ENCODE measurements around the gene KLHL25. TPM values are rescaled to one million over a fixed set of nuclear protein-coding genes. Genes with fewer than 3 reads are reported as not detected.

The KLHL25 gene
- total and polyA plus RNA-seq, 2 of the 8 experiments (the other 6 are each of a cell fraction or from before 2014, with no cell fraction given), result 16.5 to 22.0 TPM

- Histone ChIP-seq H3K4ac (replicated peaks; ENCODE audit: insufficient read length, low read depth, low read length) (no peak overlapping the region), H3K14ac (ENCODE audit: insufficient read length) (no peak overlapping the region), H3K9me3 (ENCODE audit: insufficient read depth in 2 of 2, low read depth in 1 of 2, low read length in 1 of 2) (no peaks in the 10 kb centered on the region), H3K79me1 (ENCODE audit: low read depth, low read length) (no peaks in the 10 kb centered on the region), H3K23ac (ENCODE audit: insufficient read length) (no peak overlapping the region), H4K8ac (ENCODE audit: extremely low read depth, insufficient read depth, low read length) (no peak overlapping the region), H2AK5ac (ENCODE audit: low read depth, low read length) (no peak overlapping the region), H2BK12ac (ENCODE audit: low read depth, low read length) (no peak overlapping the region), H2AFZ (ENCODE audit: low read length) (peak overlapping the region; percentile 12; the same call in 1 of the 2 replicates), H2BK120ac (replicated peaks; ENCODE audit: low read depth, low read length) (no peak overlapping the region), H3K27ac (ENCODE audit: low read depth, low read length) (no peak overlapping the region), H4K20me1 (replicated peaks in 1 of 2; ENCODE audit: control insufficient read depth in 1 of 2, insufficient read depth in 2 of 2, low read length in 2 of 2) (no peaks in the 10 kb centered on the region), H3K4me2 (ENCODE audit: insufficient read depth in 1 of 2, low read depth in 2 of 2, low read length in 2 of 2) (no peak overlapping the region), H4K5ac (ENCODE audit: insufficient read length, low read depth, low read length) (no peak overlapping the region), H3K23me2 (ENCODE audit: low read depth, low read length) (0 out of 2 replicates have a peak, but pooled peaks cover 2% of the 10 kb centered on the region), H3K27me3 (replicated peaks in 1 of 4; ENCODE audit: control insufficient read depth in 3 of 4, extremely low read depth in 1 of 4, insufficient read depth in 3 of 4, low read length in 3 of 4) (peaks cover 0 to 9% (median 4%) of the 10 kb centered on the region in 4 experiments; a peak in 3 of 7 replicates), H2BK20ac (ENCODE audit: low read length) (no peak overlapping the region), H3K4me3 (ENCODE audit: extremely low read depth in 1 of 4, insufficient read depth in 2 of 4, low read depth in 3 of 4, low read length in 4 of 4) (no peak overlapping the region), H2BK15ac (ENCODE audit: low read length) (no peak overlapping the region), H3K4me1 (replicated peaks in 1 of 4; ENCODE audit: control insufficient read depth in 3 of 4, insufficient read depth in 4 of 4, low read length in 3 of 4) (peaks cover 0 to 4% (median 1%) of the 10 kb centered on the region in 4 experiments; a peak in 2 of 7 replicates), H3K36me3 (ENCODE audit: control insufficient read depth in 2 of 4, insufficient read depth in 4 of 4, low read length in 3 of 4) (no peaks in the 10 kb centered on the region), H3K18ac (ENCODE audit: extremely low read depth, low read length) (no peak overlapping the region), H4K91ac (replicated peaks; ENCODE audit: insufficient read length, low read length) (no peak overlapping the region), H2BK5ac (ENCODE audit: low read depth, low read length) (no peak overlapping the region), H3K9ac (replicated peaks in 1 of 4; ENCODE audit: extremely low read depth in 1 of 4, low read depth in 3 of 4, low read length in 3 of 4) (no peak overlapping the region), H3K79me2 (ENCODE audit: control insufficient read depth in 1 of 2, insufficient read depth in 2 of 2, low read length in 2 of 2) (no peaks in the 10 kb centered on the region), H3K56ac (replicated peaks; ENCODE audit: insufficient read length, low read depth, low read length) (no peak overlapping the region)
- POLR2A ChIA-PET (ENCODE audit: partially characterized antibody), result no interaction called here
- CTCF ChIA-PET (ENCODE audit: partially characterized antibody), result interaction anchor here (0.7 to 2.2 kb wide), 8 partner anchors 14 to 176 kb away, joined by 3 to 7 read pairs (median 3); no protein-coding TSS in a partner anchor
- WGBS, 2 experiments (ENCODE audit: extremely low coverage in 1 of 2, insufficient coverage in 1 of 2, insufficient read length in 1 of 2, insufficient replicate concordance in 2 of 2, low coverage in 1 of 2, low lambda C conversion rate in 2 of 2, missing lambda C conversion rate in 1 of 2), result 43% methylated on average over 2 of the region's 2 CpGs; no CpG with 5 or more reads in 1 of the 2 experiments
- no peak for DNase-seq (ENCODE audit: low read depth in 1 of 2, low spot score in 2 of 2)
- TF ChIP-seq ATF2 (IDR thresholded peaks at IDR 0.05; ENCODE audit: low read length) (no peak), NANOG (IDR thresholded peaks at IDR 0.05; ENCODE audit: insufficient read depth, low read depth, low read length, poor library complexity, severe bottlenecking) (no peak), CHD1 (IDR thresholded peaks at IDR 0.05; ENCODE audit: low read depth, low read length) (no peak), SP4 (IDR thresholded peaks at IDR 0.05; ENCODE audit: low read length) (no peak), RAD21 (IDR thresholded peaks at IDR 0.05 in 1 of 2, conservative IDR thresholded peaks at IDR 0.05 in 1 of 2; ENCODE audit: low read depth in 2 of 2, low read length in 2 of 2) (no peak), CTBP2 (IDR thresholded peaks at IDR 0.05; ENCODE audit: borderline replicate concordance, insufficient read depth, insufficient read length, low read length) (no peak), ZNF274 (IDR thresholded peaks at IDR 0.05; ENCODE audit: borderline replicate concordance, extremely low read depth, low read length) (no peak), TAF1 (IDR thresholded peaks at IDR 0.05; ENCODE audit: low read depth, low read length) (no peak), RNF2 (IDR thresholded peaks at IDR 0.05; ENCODE audit: borderline replicate concordance, low read depth, low read length, missing control alignments, poor library complexity, severe bottlenecking) (no peak), CEBPB (IDR thresholded peaks at IDR 0.05; ENCODE audit: low read depth, low read length) (no peak), CREB1 (IDR thresholded peaks at IDR 0.05) (no peak), SIRT6 (IDR thresholded peaks at IDR 0.05; ENCODE audit: low read length) (no peak)
- no peak for FAIRE-seq
These were observed 43.2 kb upstream of the KLHL25 start for GRCh38 chr15:85837881-85838280.
